GM15510 (cell line): Measurements from ENCODE around the gene SFTPD.

ENCODE experiments used
- POLR2A ChIP-seq: IDR thresholded peaks from 3 replicates; pipeline ENCODE4 v1.6.1; 2011; ENCODE audit warnings: borderline replicate concordance; ENCODE audit not compliant: insufficient read length; ENCODE audit errors: extremely low read depth

Gene SFTPD

GRCh38 chr10:79970062-79970461 lies 21.2 kb upstream of the SFTPD start:
- TF ChIP-seq POLR2A = no peak

GRCh38 chr10:79947787-79948424 lies 999 bp downstream of the SFTPD start:
- no peak for TF ChIP-seq POLR2A

DNA sequence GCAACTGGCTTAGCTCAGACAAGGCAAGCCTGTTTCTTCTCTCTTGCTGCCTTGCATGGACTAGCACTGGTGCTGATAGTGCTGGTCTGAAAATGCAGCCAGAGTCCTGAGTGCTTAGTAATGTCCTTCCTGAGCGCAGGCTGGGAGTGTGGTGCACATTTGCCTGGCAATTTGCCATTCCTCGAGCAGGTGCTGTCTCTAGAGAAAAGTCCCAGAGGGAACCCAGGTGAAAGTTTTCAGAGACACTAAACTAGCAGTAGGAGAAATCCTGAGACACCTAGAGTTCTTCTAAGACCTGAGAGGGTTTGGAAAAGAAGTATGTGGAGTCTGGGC lies 1.9 kb downstream of the SFTPD start:
- no peak for TF ChIP-seq POLR2A

- no peak for TF ChIP-seq POLR2A
Measured at GRCh38 chr10:79946271-79947082, 2.4 kb downstream of the SFTPD start.

- no peak for TF ChIP-seq POLR2A
Measured at GRCh38 chr10:79944428-79945395, 4.2 kb downstream of the SFTPD start.

- TF ChIP-seq POLR2A = no peak
Measured at GRCh38 chr10:79943871-79944270, 5.0 kb downstream of the SFTPD start.

DNA sequence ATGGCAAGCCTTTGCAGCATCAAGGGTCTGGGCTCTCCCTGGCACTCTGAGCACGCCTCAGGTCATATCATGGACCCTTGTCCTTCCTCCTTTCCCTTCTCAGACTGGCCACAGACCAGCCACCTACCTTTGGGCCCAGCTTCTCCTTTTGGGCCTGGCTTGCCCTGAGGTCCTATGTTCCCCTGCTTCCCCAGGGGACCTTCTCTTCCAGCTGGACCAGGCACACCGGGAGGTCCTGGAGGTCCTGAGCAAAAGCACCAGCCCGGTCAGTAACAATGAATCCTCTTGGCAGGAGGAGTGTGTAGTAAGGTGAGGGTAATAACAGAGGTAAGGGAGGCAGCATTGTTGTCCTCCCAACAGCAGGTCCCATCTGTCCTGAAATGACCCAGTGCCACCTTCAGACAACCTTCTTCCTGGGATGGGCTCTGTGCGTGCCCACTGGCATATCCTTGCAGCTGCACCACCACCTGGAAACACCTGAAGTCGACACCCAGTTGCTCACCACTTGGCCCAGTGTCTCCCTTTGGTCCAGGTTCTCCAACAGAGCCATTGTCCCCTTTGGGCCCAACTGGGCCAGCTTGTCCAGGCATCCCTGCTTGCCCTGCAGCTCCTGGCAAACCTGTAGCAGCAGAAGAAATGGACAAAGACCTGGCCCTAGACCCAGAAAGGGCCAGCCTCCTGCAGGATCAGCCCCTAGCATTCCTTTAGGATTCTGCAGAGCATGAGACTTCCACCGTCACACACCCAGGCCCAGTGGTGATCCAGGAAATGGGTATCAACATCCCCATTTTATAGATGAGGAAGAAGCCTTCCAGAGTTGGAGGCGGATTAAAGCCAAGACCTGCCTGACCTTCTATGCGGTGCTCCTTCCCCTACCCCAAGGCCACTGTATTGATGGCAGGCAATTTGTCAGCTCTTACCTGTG lies 6.4 kb downstream of the SFTPD start:
- no peak for TF ChIP-seq POLR2A

- no peak for TF ChIP-seq POLR2A
Measured at GRCh38 chr10:79941585-79942210, 7.2 kb downstream of the SFTPD start.

- no peak for TF ChIP-seq POLR2A
Measured at GRCh38 chr10:79941146-79941545, 7.8 kb downstream of the SFTPD start.

DNA sequence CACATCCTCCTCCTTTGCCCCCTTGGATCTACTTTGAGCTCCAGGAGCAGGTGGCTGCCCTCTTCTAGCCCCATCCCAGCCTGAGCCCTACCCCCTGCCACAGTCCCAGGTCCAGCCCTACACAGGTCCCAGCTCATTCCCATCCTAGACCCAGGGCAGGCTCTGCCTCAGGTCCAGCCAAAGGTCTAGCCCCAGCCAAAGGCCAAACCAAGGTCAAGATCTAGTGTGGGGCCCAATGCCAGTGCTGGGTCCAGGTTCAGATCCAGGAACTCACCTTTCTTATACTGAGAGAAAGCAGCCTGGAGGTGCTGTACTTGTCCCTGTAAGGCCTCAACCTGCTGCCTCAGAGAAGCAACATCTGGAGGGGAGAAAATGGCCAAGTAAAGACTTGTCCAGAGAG lies 8.5 kb downstream of the SFTPD start:
- TF ChIP-seq POLR2A = no peak

GRCh38 chr10:79939969-79940368 lies 8.9 kb downstream of the SFTPD start:
- no peak for TF ChIP-seq POLR2A

GRCh38 chr10:79938728-79939406 lies 10.0 kb downstream of the SFTPD start:
- TF ChIP-seq POLR2A = no peak

- TF ChIP-seq POLR2A = no peak
Measured at GRCh38 chr10:79937701-79938151, 11.2 kb downstream of the SFTPD start.
